ENCODE results near the gene SLC25A38. TPM values are rescaled to one million over a fixed set of nuclear protein-coding genes. Genes with fewer than 3 reads are reported as not detected.
"Not testable (repeated sequence)": the region's sequence is repeated elsewhere in the genome, so short reads cannot be mapped to it uniquely, and the experiment has no call there.

Gene SLC25A38
- total RNA-seq, 2 donors from 2014 or later: 17.5 to 28.8 TPM

- intact Hi-C loops (cut with DNase I): no loop called here
- 80 to 83% methylated on average over 6 to 8 of the region's 8 CpGs for WGBS, 2 donors
- TF ChIP-seq POLR2A (IDR thresholded peaks at IDR 0.05) (no peak), CTCF (IDR thresholded peaks at IDR 0.05) (no peak)
- ATAC-seq (no peak), DNase-seq (no peak)
- Histone ChIP-seq H3K9me3 (no peaks in the 10 kb centered on the region), H3K4me1 (no peaks in the 10 kb centered on the region), H3K36me3 (replicated peaks in 1 of 2; ENCODE audit: insufficient read depth in 1 of 2, low read depth in 2 of 2) (no peaks in the 10 kb centered on the region), H3K4me3 (no peak overlapping the region), H3K27ac (no peak overlapping the region), H3K27me3 (no peaks in the 10 kb centered on the region)
These were observed 21.8 kb upstream of the SLC25A38 start for GRCh38 chr3:39361252-39361927.

GRCh38 chr3:39362192-39362591 lies 21.0 kb upstream of the SLC25A38 start:
- intact Hi-C loops (cut with DNase I): no loop called here
- DNase-seq (no peak), ATAC-seq (no peak)
- no peaks in the 10 kb centered on the region for H3K9me3 ChIP-seq
- H3K27me3 ChIP-seq: no peaks in the 10 kb centered on the region
- no peaks in the 10 kb centered on the region for H3K36me3 ChIP-seq (replicated peaks in 1 of 2; ENCODE audit: insufficient read depth in 1 of 2, low read depth in 2 of 2)
- no peak overlapping the region for H3K4me3 ChIP-seq
- TF ChIP-seq POLR2A (IDR thresholded peaks at IDR 0.05) (no peak), CTCF (IDR thresholded peaks at IDR 0.05) (no peak)
- H3K27ac ChIP-seq: no peak overlapping the region
- H3K4me1 ChIP-seq: no peaks in the 10 kb centered on the region
- WGBS, 2 donors: 45% methylated on average over 3 of the region's 3 CpGs; no CpG with 5 or more reads in 1 of the 2 donors

GRCh38 chr3:39362812-39363211 lies 20.4 kb upstream of the SLC25A38 start:
- no peaks in the 10 kb centered on the region for H3K27me3 ChIP-seq
- TF ChIP-seq POLR2A (IDR thresholded peaks at IDR 0.05) (no peak), CTCF (IDR thresholded peaks at IDR 0.05) (no peak)
- 83 to 87% methylated on average over 2 of the region's 2 CpGs for WGBS, 2 donors
- ATAC-seq (no peak), DNase-seq (no peak)
- H3K9me3 ChIP-seq: no peaks in the 10 kb centered on the region
- intact Hi-C loops (cut with DNase I): no loop called here
- H3K27ac ChIP-seq: no peak overlapping the region
- H3K4me1 ChIP-seq: no peaks in the 10 kb centered on the region
- H3K4me3 ChIP-seq: no peak overlapping the region
- H3K36me3 ChIP-seq (replicated peaks in 1 of 2; ENCODE audit: insufficient read depth in 1 of 2, low read depth in 2 of 2): no peaks in the 10 kb centered on the region

DNA sequence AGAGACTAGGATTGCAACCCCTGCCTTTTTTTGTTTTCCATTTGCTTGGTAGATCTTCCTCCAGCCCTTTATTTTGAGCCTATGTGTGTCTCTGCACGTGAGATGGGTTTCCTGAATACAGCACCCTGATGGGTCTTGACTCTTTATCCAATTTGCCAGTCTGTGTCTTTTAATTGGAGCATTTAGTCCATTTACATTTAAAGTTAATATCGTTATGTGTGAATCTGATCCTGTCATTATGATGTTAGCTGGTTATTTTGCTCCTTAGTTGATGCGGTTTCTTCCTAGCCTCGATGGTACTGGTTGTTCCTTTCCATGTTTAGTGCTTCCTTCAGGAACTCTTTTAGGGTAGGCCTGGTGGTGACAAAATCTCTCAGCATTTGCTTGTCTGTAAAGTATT lies 12.7 kb upstream of the SLC25A38 start:
- H3K4me1 ChIP-seq; H3K4me3 ChIP-seq; DNase-seq; ATAC-seq; H3K27ac ChIP-seq; H3K36me3 ChIP-seq (replicated peaks in 1 of 2; ENCODE audit: insufficient read depth in 1 of 2, low read depth in 2 of 2); intact Hi-C loops (cut with DNase I); H3K9me3 ChIP-seq; H3K27me3 ChIP-seq: not testable (repeated sequence)
- WGBS, 2 donors: 92 to 95% methylated on average over 4 of the region's 4 CpGs

DNA sequence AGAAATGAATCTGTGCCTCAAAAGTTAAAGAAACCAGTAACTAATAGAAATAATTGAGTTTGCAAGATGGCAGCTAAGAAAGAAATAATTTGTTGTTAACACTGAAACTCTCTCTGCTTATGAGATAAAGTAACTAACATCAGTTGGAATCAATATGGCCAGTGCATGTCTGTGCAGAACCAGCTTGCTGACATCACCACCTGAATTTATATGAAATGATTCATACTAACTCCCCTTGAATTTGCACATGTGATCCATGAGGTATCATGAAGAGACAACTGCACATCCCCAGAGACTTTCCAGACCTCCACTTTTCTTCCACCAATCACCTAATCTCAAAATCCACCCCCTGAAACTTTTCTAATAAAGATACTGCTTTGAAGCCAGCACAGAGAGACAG lies 10.3 kb upstream of the SLC25A38 start:
- no peaks in the 10 kb centered on the region for H3K4me1 ChIP-seq
- no peak overlapping the region for H3K27ac ChIP-seq
- DNase-seq (no peak), ATAC-seq (no peak)
- H3K4me3 ChIP-seq: no peak overlapping the region
- no peaks in the 10 kb centered on the region for H3K27me3 ChIP-seq
- H3K9me3 ChIP-seq: no peaks in the 10 kb centered on the region
- no peaks in the 10 kb centered on the region for H3K36me3 ChIP-seq (replicated peaks in 1 of 2; ENCODE audit: insufficient read depth in 1 of 2, low read depth in 2 of 2)
- intact Hi-C loops (cut with DNase I): no loop called here
- TF ChIP-seq CTCF (IDR thresholded peaks at IDR 0.05) (no peak), POLR2A (IDR thresholded peaks at IDR 0.05) (no peak)
